A549 (cell line): ENCODE results near the gene SGTB.

Source experiments
- BHLHE40 ChIP-seq: IDR thresholded peaks from 2 replicates; pipeline ENCODE4 v1.6.1; 2012; ENCODE audit warnings: low read depth, low read length, inconsistent platforms
- EP300 ChIP-seq, 2 experiments: fragments of >200 bp; sonication (Bioruptor Twin); formaldehyde crosslinking; IDR thresholded peaks; 2 replicates in 1 of 2; 3 replicates in 1 of 2; pipeline ENCODE4 v1.6.1; 2016 to 2017
- KDM1A ChIP-seq: fragments of 200-600 bp; sonication (generic); IDR thresholded peaks from 2 replicates; pipeline ENCODE4 v1.6.1; 2016; ENCODE audit warnings: low read depth, mild to moderate bottlenecking
- NR3C1 ChIP-seq: fragments of >200 bp; sonication (Bioruptor Twin); formaldehyde crosslinking; IDR thresholded peaks from 3 replicates; pipeline ENCODE4 v1.6.1; 2017
- POLR2A ChIP-seq: IDR thresholded peaks from 2 replicates; pipeline ENCODE4 v1.6.1; 2012; ENCODE audit warnings: mild to moderate bottlenecking, low read length
- RNF2 ChIP-seq: fragments of 200-600 bp; sonication (generic); IDR thresholded peaks from 2 replicates; pipeline ENCODE4 v1.6.1; 2016; ENCODE audit warnings: low read depth, mild to moderate bottlenecking, antibody characterized with exemption, moderate library complexity, borderline replicate concordance
- SMC3 ChIP-seq: fragments of >200 bp; sonication (Bioruptor Twin); formaldehyde crosslinking; IDR thresholded peaks from 3 replicates; pipeline ENCODE4 v1.6.1; 2018; ENCODE audit warnings: inconsistent platforms
- TP53 ChIP-seq: fragments of 250-450 bp; sonication (Bioruptor Pico); IDR thresholded peaks from 2 replicates; pipeline ENCODE4 v1.5.0; 2021; ENCODE audit warnings: mild to moderate bottlenecking, moderate library complexity
- TF ChIP-seq, protein P1 (sequence below): IDR thresholded peaks from 2 replicates; pipeline ENCODE4 v1.6.1; 2012
- TF ChIP-seq, protein P2 (sequence below): fragments of >200 bp; sonication (Bioruptor Twin); formaldehyde crosslinking; IDR thresholded peaks from 3 replicates; pipeline ENCODE4 v1.5.1; 2016
- TF ChIP-seq, protein P3 (sequence below): fragments of 450-650 bp; IDR thresholded peaks from 2 replicates; pipeline ENCODE4 v1.6.1; 2014; ENCODE audit warnings: antibody characterized with exemption

DNA sequence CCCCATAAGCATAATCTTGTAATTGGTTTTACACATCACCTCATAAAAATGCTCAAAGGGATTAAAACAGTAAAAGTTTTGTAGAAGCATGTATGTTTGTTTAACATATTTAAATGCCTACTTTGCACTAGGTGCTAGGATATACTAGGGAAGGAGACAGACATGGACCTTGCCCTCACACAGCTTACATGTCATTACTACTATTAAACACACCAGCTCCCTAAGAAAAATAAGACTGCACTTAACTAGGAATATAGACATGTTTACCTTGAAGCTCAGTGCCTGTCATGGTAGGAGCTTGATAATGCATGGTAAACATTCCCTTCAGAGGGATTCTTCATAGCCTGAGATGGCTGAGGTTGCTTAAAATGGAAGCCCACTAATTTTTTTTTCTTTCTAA, 90.9 kb downstream of the SGTB start:
- no peak for TF ChIP-seq POLR2A
- TF ChIP-seq BHLHE40: no peak
- TF ChIP-seq EP300 (IDR thresholded peaks at IDR 0.05): no peak
- no peak for TF ChIP-seq SMC3
- TF ChIP-seq, protein P1, sequence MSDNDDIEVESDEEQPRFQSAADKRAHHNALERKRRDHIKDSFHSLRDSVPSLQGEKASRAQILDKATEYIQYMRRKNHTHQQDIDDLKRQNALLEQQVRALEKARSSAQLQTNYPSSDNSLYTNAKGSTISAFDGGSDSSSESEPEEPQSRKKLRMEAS: no peak
- TF ChIP-seq, protein P2, sequence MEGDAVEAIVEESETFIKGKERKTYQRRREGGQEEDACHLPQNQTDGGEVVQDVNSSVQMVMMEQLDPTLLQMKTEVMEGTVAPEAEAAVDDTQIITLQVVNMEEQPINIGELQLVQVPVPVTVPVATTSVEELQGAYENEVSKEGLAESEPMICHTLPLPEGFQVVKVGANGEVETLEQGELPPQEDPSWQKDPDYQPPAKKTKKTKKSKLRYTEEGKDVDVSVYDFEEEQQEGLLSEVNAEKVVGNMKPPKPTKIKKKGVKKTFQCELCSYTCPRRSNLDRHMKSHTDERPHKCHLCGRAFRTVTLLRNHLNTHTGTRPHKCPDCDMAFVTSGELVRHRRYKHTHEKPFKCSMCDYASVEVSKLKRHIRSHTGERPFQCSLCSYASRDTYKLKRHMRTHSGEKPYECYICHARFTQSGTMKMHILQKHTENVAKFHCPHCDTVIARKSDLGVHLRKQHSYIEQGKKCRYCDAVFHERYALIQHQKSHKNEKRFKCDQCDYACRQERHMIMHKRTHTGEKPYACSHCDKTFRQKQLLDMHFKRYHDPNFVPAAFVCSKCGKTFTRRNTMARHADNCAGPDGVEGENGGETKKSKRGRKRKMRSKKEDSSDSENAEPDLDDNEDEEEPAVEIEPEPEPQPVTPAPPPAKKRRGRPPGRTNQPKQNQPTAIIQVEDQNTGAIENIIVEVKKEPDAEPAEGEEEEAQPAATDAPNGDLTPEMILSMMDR: no peak
- TF ChIP-seq RNF2: no peak
- TF ChIP-seq NR3C1: no peak
- no peak for TF ChIP-seq KDM1A
- TF ChIP-seq, protein P3, sequence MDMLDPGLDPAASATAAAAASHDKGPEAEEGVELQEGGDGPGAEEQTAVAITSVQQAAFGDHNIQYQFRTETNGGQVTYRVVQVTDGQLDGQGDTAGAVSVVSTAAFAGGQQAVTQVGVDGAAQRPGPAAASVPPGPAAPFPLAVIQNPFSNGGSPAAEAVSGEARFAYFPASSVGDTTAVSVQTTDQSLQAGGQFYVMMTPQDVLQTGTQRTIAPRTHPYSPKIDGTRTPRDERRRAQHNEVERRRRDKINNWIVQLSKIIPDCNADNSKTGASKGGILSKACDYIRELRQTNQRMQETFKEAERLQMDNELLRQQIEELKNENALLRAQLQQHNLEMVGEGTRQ: no peak
- no peak for TF ChIP-seq TP53 (CRISPR knock-in tag)
